ENCODE data around the gene SERPINB6.
"Not testable (repeated sequence)": the region's sequence is repeated elsewhere in the genome, so short reads cannot be mapped to it uniquely, and the experiment has no call there.

The SERPINB6 gene

DNA sequence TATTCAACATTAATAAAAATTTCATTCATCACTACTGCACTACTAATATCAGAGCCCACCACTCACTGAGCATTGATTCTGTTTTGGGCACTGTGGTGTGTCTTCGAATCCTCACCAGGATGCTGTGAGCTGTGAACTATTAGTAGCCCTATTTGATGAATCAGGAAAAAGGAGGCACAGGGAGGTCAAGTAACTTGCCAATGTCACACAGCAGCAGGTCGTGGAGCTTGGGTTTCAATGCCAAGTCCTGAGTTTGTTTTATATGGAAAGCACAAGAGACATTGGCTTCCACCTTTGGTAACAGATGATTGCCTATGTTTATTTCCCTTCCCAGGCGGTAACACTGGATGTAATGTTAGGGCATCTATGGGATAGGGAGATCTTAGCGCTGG is 43.3 kb upstream of the SERPINB6 start:
- TF ChIP-seq, protein P1, sequence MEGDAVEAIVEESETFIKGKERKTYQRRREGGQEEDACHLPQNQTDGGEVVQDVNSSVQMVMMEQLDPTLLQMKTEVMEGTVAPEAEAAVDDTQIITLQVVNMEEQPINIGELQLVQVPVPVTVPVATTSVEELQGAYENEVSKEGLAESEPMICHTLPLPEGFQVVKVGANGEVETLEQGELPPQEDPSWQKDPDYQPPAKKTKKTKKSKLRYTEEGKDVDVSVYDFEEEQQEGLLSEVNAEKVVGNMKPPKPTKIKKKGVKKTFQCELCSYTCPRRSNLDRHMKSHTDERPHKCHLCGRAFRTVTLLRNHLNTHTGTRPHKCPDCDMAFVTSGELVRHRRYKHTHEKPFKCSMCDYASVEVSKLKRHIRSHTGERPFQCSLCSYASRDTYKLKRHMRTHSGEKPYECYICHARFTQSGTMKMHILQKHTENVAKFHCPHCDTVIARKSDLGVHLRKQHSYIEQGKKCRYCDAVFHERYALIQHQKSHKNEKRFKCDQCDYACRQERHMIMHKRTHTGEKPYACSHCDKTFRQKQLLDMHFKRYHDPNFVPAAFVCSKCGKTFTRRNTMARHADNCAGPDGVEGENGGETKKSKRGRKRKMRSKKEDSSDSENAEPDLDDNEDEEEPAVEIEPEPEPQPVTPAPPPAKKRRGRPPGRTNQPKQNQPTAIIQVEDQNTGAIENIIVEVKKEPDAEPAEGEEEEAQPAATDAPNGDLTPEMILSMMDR (IDR thresholded peaks at IDR 0.05; ENCODE audit: extremely low read depth, insufficient read depth, missing control alignments), result no peak
- DNase-seq (ENCODE audit: low spot score), result no peak
- in situ Hi-C loops (cut with MboI; ENCODE audit: low pct_unique_long_range_greater_than_20kb, low sequenced_read_pairs, unreplicated experiment), result no loop called here

DNA sequence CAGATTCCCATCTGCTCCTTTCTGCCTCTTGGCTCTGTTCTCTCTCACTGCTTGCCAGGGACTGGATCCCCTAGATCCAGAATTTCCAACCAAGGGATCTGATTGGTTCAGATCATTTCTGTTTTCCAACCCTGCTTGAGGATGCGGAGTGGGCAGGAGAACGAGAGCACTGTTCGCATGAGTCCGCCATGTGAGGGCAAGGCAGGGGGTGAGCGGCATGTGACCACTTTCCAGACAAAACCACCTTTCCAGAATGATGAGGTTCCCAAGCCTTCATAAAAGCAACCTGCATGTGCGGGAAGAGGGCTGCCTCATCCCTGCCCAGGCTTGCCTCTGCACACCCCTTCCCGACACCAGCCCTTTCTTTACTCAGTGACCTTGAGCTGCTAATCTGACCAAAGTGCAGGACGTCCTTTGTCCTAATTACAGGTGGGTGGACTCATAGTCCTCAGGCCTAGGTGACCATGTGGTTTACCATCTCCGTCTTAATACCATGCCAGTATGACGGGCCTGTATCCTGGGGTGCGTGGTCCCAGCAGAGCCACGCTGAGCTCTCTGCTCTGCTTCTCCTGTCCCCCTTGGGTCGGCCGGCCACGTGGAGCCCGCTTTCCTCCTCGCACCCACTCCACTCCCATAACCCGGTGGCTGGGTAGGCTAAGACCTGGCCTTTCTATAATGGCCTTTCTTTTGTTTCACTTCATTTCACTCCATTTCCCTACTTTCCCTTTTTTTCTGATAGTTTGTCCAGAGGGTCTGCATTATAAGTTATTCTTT is 42.7 kb upstream of the SERPINB6 start:
- DNase-seq (ENCODE audit: low spot score), result no peak
- in situ Hi-C loops (cut with MboI; ENCODE audit: low pct_unique_long_range_greater_than_20kb, low sequenced_read_pairs, unreplicated experiment), result no loop called here
- TF ChIP-seq, protein P1 (IDR thresholded peaks at IDR 0.05; ENCODE audit: extremely low read depth, insufficient read depth, missing control alignments), result no peak

DNA sequence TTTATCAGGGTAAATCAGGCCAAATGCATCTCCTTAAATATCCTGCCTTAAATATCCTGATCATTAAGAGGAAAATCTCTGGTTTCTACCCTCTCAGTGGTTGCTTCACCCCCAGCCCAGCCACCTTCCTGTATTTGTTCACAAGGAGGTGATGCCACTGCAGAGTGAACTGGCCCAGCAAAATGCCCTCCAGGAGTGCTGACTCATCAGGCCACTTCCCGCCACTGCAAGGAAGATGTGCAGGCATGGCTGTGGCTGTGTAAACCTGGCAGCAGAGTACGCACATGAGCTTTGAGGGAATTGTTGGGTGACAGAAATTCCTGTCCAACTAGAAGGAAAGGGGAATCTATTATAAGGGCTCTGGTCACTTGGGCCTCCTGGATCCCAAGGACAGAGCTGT is 42.1 kb upstream of the SERPINB6 start:
- TF ChIP-seq, protein P1 (IDR thresholded peaks at IDR 0.05; ENCODE audit: extremely low read depth, insufficient read depth, missing control alignments), result no peak
- in situ Hi-C loops (cut with MboI; ENCODE audit: low pct_unique_long_range_greater_than_20kb, low sequenced_read_pairs, unreplicated experiment), result no loop called here

DNA sequence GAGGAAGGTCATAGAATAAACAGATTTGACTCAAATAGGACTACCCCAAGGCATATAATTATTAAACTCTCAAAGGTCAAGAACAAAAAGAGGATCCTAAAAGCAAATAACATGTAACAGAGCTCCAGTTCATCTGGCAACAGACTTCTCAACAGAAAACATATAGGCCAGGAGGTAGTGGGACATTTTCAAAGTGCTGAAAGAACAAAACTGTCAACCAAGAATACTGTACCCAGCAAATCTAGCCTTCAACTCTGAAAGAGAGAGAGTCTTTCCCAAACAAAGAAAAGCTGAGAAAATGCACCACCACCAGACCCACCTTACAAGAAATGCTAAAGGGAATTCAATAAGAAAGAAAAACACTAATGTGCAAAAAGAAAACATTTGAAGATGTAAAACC is 40.2 kb upstream of the SERPINB6 start:
- DNase-seq (ENCODE audit: low spot score), result no peak
- in situ Hi-C loops (cut with MboI; ENCODE audit: low pct_unique_long_range_greater_than_20kb, low sequenced_read_pairs, unreplicated experiment), result no loop called here
- TF ChIP-seq, protein P1 (IDR thresholded peaks at IDR 0.05; ENCODE audit: extremely low read depth, insufficient read depth, missing control alignments), result no peak

More for the DNA sequence above, 42.1 kb upstream of the SERPINB6 start:
- DNase-seq (ENCODE audit: low spot score), result no peak

DNA sequence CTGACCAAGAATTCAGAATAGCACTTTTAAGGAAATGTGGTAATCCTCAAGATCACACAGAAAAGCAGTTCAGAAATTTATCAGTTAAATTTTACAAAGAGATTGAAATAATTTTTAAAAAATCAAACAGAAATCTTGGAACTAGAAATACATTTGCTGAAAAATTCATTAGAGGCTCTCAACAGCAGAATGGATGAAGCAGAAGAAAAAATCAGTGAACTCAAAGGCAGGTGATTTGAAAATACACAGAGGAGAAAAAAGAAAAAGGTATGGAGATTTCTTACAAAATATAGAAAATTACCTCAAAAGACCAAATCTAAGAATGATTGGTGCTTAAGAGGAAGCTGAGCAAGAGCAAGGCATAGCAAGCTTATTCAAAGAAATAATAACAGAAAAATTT is 39.8 kb upstream of the SERPINB6 start:
- TF ChIP-seq, protein P1 (IDR thresholded peaks at IDR 0.05; ENCODE audit: extremely low read depth, insufficient read depth, missing control alignments), result no peak
- in situ Hi-C loops (cut with MboI; ENCODE audit: low pct_unique_long_range_greater_than_20kb, low sequenced_read_pairs, unreplicated experiment), result no loop called here
- DNase-seq (ENCODE audit: low spot score), result no peak

DNA sequence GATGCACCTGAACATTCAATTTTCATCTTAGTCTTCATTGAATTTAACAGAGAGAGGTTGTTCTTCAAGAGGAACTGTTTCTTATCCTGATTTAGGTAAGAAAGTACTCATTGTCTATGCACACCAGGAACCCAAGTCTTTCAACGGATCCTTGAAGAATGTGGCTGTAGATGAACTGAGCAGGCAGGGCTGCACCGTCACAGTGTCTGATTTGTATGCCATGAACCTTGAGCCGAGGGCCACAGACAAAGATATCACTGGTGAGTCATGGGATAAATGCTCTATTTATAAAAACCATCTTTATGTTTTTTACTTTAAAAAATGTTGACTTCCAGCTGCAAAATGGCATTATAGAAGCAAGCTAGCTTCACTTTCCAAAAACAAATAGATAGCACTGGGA is 38.6 kb upstream of the SERPINB6 start:
- no peak for DNase-seq (ENCODE audit: low spot score)
- in situ Hi-C loops (cut with MboI; ENCODE audit: low pct_unique_long_range_greater_than_20kb, low sequenced_read_pairs, unreplicated experiment), result no loop called here
- TF ChIP-seq, protein P1 (IDR thresholded peaks at IDR 0.05; ENCODE audit: extremely low read depth, insufficient read depth, missing control alignments), result no peak

DNA sequence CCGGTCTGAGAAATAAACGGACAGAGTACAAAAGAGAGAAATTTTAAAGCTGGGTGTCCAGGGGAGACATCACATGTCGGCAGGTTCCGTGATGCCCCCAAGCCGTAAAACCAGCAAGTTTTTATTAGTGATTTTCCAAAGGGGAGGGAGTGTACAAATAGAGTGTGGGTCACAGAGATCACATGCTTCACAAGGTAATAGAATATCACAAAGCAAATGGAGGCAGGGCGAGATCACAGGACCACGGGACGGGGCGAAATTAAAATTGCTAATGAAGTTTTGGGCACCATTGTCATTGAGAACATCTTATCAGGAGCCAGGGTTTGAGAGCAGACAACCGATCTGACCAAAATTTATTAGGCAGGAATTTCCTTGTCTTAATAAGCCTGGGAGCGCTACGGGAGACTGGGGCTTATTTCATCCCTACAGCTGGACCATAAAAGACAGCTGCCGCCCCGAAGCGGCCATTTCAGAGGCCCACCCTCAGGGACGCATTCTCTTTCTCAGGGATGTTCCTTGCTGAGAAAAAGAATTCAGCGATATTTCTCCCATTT is 37.4 kb upstream of the SERPINB6 start:
- DNase-seq (ENCODE audit: low spot score); in situ Hi-C loops (cut with MboI; ENCODE audit: low pct_unique_long_range_greater_than_20kb, low sequenced_read_pairs, unreplicated experiment): not testable (repeated sequence)
